ENCODE data around the gene POLDIP3. TPM values are rescaled to one million over a fixed set of nuclear protein-coding genes. Genes with fewer than 3 reads are reported as not detected.

Gene POLDIP3
- total and polyA plus RNA-seq, 2 experiments from 2014 or later = 31.4 to 40.3 TPM

- H3K9me3 ChIP-seq (ENCODE audit: low read depth) = no peaks in the 10 kb centered on the region
Observed at GRCh38 chr22:42655693-42656092, 41.0 kb upstream of the POLDIP3 start.

GRCh38 chr22:42654436-42655073 lies 39.9 kb upstream of the POLDIP3 start:
- TF ChIP-seq EZH2phosphoT487 (IDR thresholded peaks at IDR 0.05; ENCODE audit: low read depth, severe bottlenecking, unreplicated experiment) = no peak
- TF ChIP-seq CTCF (IDR thresholded peaks at IDR 0.05; ENCODE audit: poor library complexity) = no peak
- H3K36me3 ChIP-seq (replicated peaks; ENCODE audit: insufficient read depth, low read depth) = no peaks in the 10 kb centered on the region
- H3K27ac ChIP-seq = peak overlapping the region; percentile 53
- DNase-seq (ENCODE audit: low spot score) = no peak
- no peak overlapping the region for H2AFZ ChIP-seq
- WGBS (ENCODE audit: low lambda C conversion rate, missing lambda C conversion rate) = 70% methylated on average over 7 of the region's 7 CpGs
- no peaks in the 10 kb centered on the region for H3K9me3 ChIP-seq (ENCODE audit: low read depth)
- peaks cover 2% of the 10 kb centered on the region for H3K4me1 ChIP-seq (ENCODE audit: insufficient read depth)
- H3K9me2 ChIP-seq (replicated peaks; ENCODE audit: insufficient read depth) = no peaks in the 10 kb centered on the region
- peaks cover 6% of the 10 kb centered on the region for H3K79me2 ChIP-seq
- no peak overlapping the region for H3K4me3 ChIP-seq
- no peak overlapping the region for H3K4me2 ChIP-seq
- no peaks in the 10 kb centered on the region for H4K20me1 ChIP-seq (ENCODE audit: insufficient read depth, poor library complexity, severe bottlenecking)
- no peaks in the 10 kb centered on the region for H3K27me3 ChIP-seq

More at GRCh38 chr22:42655693-42656092, 41.0 kb upstream of the POLDIP3 start:
- H3K27me3 ChIP-seq = no peaks in the 10 kb centered on the region
- H3K4me3 ChIP-seq = no peak overlapping the region
- no peaks in the 10 kb centered on the region for H3K4me1 ChIP-seq (ENCODE audit: insufficient read depth)
- no peak overlapping the region for H3K4me2 ChIP-seq
- no peaks in the 10 kb centered on the region for H3K9me2 ChIP-seq (replicated peaks; ENCODE audit: insufficient read depth)
- no peak overlapping the region for H3K27ac ChIP-seq
- no peaks in the 10 kb centered on the region for H4K20me1 ChIP-seq (ENCODE audit: insufficient read depth, poor library complexity, severe bottlenecking)
- H3K36me3 ChIP-seq (replicated peaks; ENCODE audit: insufficient read depth, low read depth) = no peaks in the 10 kb centered on the region
- H3K79me2 ChIP-seq = no peaks in the 10 kb centered on the region
- TF ChIP-seq EZH2 (IDR thresholded peaks at IDR 0.05; ENCODE audit: borderline replicate concordance) = no peak
- no peak for TF ChIP-seq CTCF (IDR thresholded peaks at IDR 0.05; ENCODE audit: poor library complexity)
- TF ChIP-seq EZH2phosphoT487 (IDR thresholded peaks at IDR 0.05; ENCODE audit: low read depth, severe bottlenecking, unreplicated experiment) = no peak
- WGBS (ENCODE audit: low lambda C conversion rate, missing lambda C conversion rate) = 71% methylated on average over 9 of the region's 9 CpGs
- H2AFZ ChIP-seq = no peak overlapping the region
- DNase-seq (ENCODE audit: low spot score) = no peak

GRCh38 chr22:42653999-42654398 lies 39.3 kb upstream of the POLDIP3 start:
- H2AFZ ChIP-seq = no peak overlapping the region
- H3K4me3 ChIP-seq = no peak overlapping the region
- no peak for DNase-seq (ENCODE audit: low spot score)
- H3K9me3 ChIP-seq (ENCODE audit: low read depth) = no peaks in the 10 kb centered on the region
- H3K36me3 ChIP-seq (replicated peaks; ENCODE audit: insufficient read depth, low read depth) = no peaks in the 10 kb centered on the region
- H3K4me1 ChIP-seq (ENCODE audit: insufficient read depth) = peaks cover 2% of the 10 kb centered on the region
- no peak overlapping the region for H3K4me2 ChIP-seq
- no peaks in the 10 kb centered on the region for H4K20me1 ChIP-seq (ENCODE audit: insufficient read depth, poor library complexity, severe bottlenecking)
- TF ChIP-seq CTCF (IDR thresholded peaks at IDR 0.05; ENCODE audit: poor library complexity) (no peak), EZH2phosphoT487 (IDR thresholded peaks at IDR 0.05; ENCODE audit: low read depth, severe bottlenecking, unreplicated experiment) (no peak), EZH2 (IDR thresholded peaks at IDR 0.05; ENCODE audit: borderline replicate concordance) (no peak)
- peaks cover 8% of the 10 kb centered on the region for H3K79me2 ChIP-seq
- H3K27ac ChIP-seq = no peak overlapping the region
- no peaks in the 10 kb centered on the region for H3K27me3 ChIP-seq
- WGBS (ENCODE audit: low lambda C conversion rate, missing lambda C conversion rate) = 72% methylated on average over 4 of the region's 4 CpGs
- no peaks in the 10 kb centered on the region for H3K9me2 ChIP-seq (replicated peaks; ENCODE audit: insufficient read depth)

Data from hepatocyte (in vitro differentiated cells).